ENCODE data around the gene ARFIP1. TPM values are rescaled to one million over a fixed set of nuclear protein-coding genes. Genes with fewer than 3 reads are reported as not detected.
A peak's percentile ranks its signal among the peaks of the same experiment; 100 is the strongest.

Gene ARFIP1
- total RNA-seq, 4 donors from 2014 or later = 27.3 to 44.0 (median 39.2) TPM

- Histone ChIP-seq H3K36me3 (peaks cover 0 to 7% (median 0%) of the 10 kb centered on the region in 3 donors), H3K4me1 (peaks cover 0 to 41% (median 17%) of the 10 kb centered on the region in 4 donors), H3K9me3 (no peaks in the 10 kb centered on the region), H3K27ac (no peak overlapping the region), H3K27me3 (peaks cover 0 to 7% of the 10 kb centered on the region in 2 donors), H3K4me3 (no peak overlapping the region)
- DNase-seq (ENCODE audit: low spot score in 2 of 2) = no peak
- TF ChIP-seq POLR2A (IDR thresholded peaks at IDR 0.05) (no peak), CTCF (IDR thresholded peaks at IDR 0.05) (no peak), EP300 (IDR thresholded peaks at IDR 0.05) (no peak)
- 38 to 58% methylated on average over 1 of the region's 1 CpG for WGBS, 2 donors
These were observed 161.7 kb downstream of the ARFIP1 start for GRCh38 chr4:152941411-152941810.

GRCh38 chr4:152942346-152942745 lies 162.6 kb downstream of the ARFIP1 start:
- H3K4me3 ChIP-seq = no peak overlapping the region
- peaks cover 0 to 7% (median 0%) of the 10 kb centered on the region in 3 donors for H3K36me3 ChIP-seq
- DNase-seq (ENCODE audit: low spot score in 2 of 2) = no peak
- WGBS, 2 donors = 60 to 75% methylated on average over 2 of the region's 2 CpGs
- peaks cover 0 to 43% (median 18%) of the 10 kb centered on the region in 4 donors for H3K4me1 ChIP-seq
- H3K27me3 ChIP-seq = peaks cover 0 to under 1% of the 10 kb centered on the region in 2 donors
- TF ChIP-seq EP300 (IDR thresholded peaks at IDR 0.05) = no peak
- no peak for TF ChIP-seq CTCF (IDR thresholded peaks at IDR 0.05)
- TF ChIP-seq POLR2A (IDR thresholded peaks at IDR 0.05) = no peak
- H3K9me3 ChIP-seq = no peaks in the 10 kb centered on the region
- no peak overlapping the region for H3K27ac ChIP-seq

- Histone ChIP-seq H3K36me3 (peaks cover 0 to 7% (median 0%) of the 10 kb centered on the region in 3 donors), H3K27ac (peak overlapping the region in 3 of 4 donors; percentile 5 to 73 (median 46)), H3K9me3 (no peaks in the 10 kb centered on the region), H3K4me1 (peaks cover 0 to 41% (median 18%) of the 10 kb centered on the region in 4 donors), H3K4me3 (no peak overlapping the region), H3K27me3 (no peaks in the 10 kb centered on the region)
- peak in 1 of 2 donors; percentile 31 for TF ChIP-seq EP300 (IDR thresholded peaks at IDR 0.05)
- TF ChIP-seq POLR2A (IDR thresholded peaks at IDR 0.05) = no peak
- WGBS, 2 donors = 56 to 68% methylated on average over 6 of the region's 6 CpGs
- peak in 1 of 2 donors; percentile 46 for DNase-seq (ENCODE audit: low spot score in 2 of 2)
These were observed 163.9 kb downstream of the ARFIP1 start for GRCh38 chr4:152943672-152944071.

- peaks cover 0 to 39% (median 19%) of the 10 kb centered on the region in 4 donors for H3K4me1 ChIP-seq
- TF ChIP-seq CTCF (IDR thresholded peaks at IDR 0.05) (no peak), EP300 (IDR thresholded peaks at IDR 0.05) (no peak), POLR2A (IDR thresholded peaks at IDR 0.05) (no peak)
- peak overlapping the region in 2 of 4 donors; percentile 29 to 73 for H3K27ac ChIP-seq
- peaks cover 0 to 7% (median 0%) of the 10 kb centered on the region in 3 donors for H3K36me3 ChIP-seq
- H3K27me3 ChIP-seq = no peaks in the 10 kb centered on the region
- H3K9me3 ChIP-seq = no peaks in the 10 kb centered on the region
- H3K4me3 ChIP-seq = no peak overlapping the region
- 21 to 28% methylated on average over 4 of the region's 4 CpGs for WGBS, 2 donors
- DNase-seq (ENCODE audit: low spot score in 2 of 2) = no peak
These were observed 165.0 kb downstream of the ARFIP1 start for GRCh38 chr4:152944666-152945320.

- Histone ChIP-seq H3K4me3 (no peak overlapping the region), H3K4me1 (peaks cover 0 to 39% (median 22%) of the 10 kb centered on the region in 4 donors), H3K27me3 (no peaks in the 10 kb centered on the region), H3K36me3 (peaks cover 0 to 7% (median 0%) of the 10 kb centered on the region in 3 donors), H3K9me3 (no peaks in the 10 kb centered on the region), H3K27ac (no peak overlapping the region)
- TF ChIP-seq POLR2A (IDR thresholded peaks at IDR 0.05) (no peak), EP300 (IDR thresholded peaks at IDR 0.05) (no peak), CTCF (IDR thresholded peaks at IDR 0.05) (no peak)
- 83 to 86% methylated on average over 9 of the region's 9 CpGs for WGBS, 2 donors
- no peak for DNase-seq (ENCODE audit: low spot score in 2 of 2)
These were observed 165.9 kb downstream of the ARFIP1 start for GRCh38 chr4:152945639-152946038.
